Body of pancreas (tissue), 4 donors: ENCODE results near the gene EYA2.

ENCODE experiments used
- POLR2A ChIP-seq, 3 donors: fragments of 450-650 bp; IDR thresholded peaks; one replicate each; pipeline ENCODE4 v1.6.1; 2016; ENCODE audit warnings: antibody characterized with exemption in 3 of 3, mild to moderate bottlenecking in 2 of 3
- TF ChIP-seq, protein P1 (sequence below), 7 experiments: fragments of 450-650 bp in 4 of 7; fragments of 200-600 bp in 3 of 7; sonication (generic) in 3 of 7; IDR thresholded peaks; one replicate each; pipeline ENCODE4 v1.5.1; 2016 to 2019; ENCODE audit warnings: antibody characterized with exemption in 7 of 7

GRCh38 chr20:47160240-47160639 lies 265.6 kb downstream of the EYA2 start:
- TF ChIP-seq, protein P1, sequence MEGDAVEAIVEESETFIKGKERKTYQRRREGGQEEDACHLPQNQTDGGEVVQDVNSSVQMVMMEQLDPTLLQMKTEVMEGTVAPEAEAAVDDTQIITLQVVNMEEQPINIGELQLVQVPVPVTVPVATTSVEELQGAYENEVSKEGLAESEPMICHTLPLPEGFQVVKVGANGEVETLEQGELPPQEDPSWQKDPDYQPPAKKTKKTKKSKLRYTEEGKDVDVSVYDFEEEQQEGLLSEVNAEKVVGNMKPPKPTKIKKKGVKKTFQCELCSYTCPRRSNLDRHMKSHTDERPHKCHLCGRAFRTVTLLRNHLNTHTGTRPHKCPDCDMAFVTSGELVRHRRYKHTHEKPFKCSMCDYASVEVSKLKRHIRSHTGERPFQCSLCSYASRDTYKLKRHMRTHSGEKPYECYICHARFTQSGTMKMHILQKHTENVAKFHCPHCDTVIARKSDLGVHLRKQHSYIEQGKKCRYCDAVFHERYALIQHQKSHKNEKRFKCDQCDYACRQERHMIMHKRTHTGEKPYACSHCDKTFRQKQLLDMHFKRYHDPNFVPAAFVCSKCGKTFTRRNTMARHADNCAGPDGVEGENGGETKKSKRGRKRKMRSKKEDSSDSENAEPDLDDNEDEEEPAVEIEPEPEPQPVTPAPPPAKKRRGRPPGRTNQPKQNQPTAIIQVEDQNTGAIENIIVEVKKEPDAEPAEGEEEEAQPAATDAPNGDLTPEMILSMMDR (IDR thresholded peaks at IDR 0.05), result no peak
- TF ChIP-seq POLR2A (IDR thresholded peaks at IDR 0.05), result no peak
